ENCODE data around the gene APOBEC3A.

DNA sequence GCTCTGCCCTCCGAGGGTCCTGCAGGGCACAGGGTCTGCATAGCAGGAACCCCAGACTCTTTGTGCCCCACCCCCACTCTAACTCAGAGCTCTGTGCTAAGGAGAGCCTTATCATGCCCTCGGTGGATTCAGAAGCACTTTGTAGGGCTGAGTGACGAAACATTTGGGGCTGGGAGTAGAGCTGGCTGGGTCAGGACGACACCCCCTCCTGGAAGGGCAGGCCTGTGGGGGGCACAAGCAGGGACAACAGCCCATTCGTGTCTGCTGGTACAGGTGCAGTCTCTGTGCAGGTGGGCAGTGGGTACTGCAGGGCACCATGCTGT, 8.9 kb downstream of the APOBEC3A start:
- TF ChIP-seq, protein P1, sequence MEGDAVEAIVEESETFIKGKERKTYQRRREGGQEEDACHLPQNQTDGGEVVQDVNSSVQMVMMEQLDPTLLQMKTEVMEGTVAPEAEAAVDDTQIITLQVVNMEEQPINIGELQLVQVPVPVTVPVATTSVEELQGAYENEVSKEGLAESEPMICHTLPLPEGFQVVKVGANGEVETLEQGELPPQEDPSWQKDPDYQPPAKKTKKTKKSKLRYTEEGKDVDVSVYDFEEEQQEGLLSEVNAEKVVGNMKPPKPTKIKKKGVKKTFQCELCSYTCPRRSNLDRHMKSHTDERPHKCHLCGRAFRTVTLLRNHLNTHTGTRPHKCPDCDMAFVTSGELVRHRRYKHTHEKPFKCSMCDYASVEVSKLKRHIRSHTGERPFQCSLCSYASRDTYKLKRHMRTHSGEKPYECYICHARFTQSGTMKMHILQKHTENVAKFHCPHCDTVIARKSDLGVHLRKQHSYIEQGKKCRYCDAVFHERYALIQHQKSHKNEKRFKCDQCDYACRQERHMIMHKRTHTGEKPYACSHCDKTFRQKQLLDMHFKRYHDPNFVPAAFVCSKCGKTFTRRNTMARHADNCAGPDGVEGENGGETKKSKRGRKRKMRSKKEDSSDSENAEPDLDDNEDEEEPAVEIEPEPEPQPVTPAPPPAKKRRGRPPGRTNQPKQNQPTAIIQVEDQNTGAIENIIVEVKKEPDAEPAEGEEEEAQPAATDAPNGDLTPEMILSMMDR (IDR thresholded peaks at IDR 0.05), result no peak
- no peak for TF ChIP-seq POLR2A (IDR thresholded peaks at IDR 0.05)

Measured in right lobe of liver (tissue), 4 donors.